Measurements from ENCODE around the gene SS18L1. TPM values are rescaled to one million over a fixed set of nuclear protein-coding genes. Genes with fewer than 3 reads are reported as not detected.

The SS18L1 gene
- total and polyA plus RNA-seq, 5 experiments from 2014 or later: 0.39 to 23.6 (median 0.58) TPM

GRCh38 chr20:62160876-62161275 is 17.3 kb downstream of the SS18L1 start:
- DNase-seq: no peak
- peaks cover 6 to 15% (median 13%) of the 10 kb centered on the region in 4 donors for H3K4me1 Mint-ChIP-seq
- no peaks in the 10 kb centered on the region for H3K9me3 Mint-ChIP-seq
- no peaks in the 10 kb centered on the region for H3K27me3 Mint-ChIP-seq
- ATAC-seq: no peak
- peaks cover 0 to 24% (median 6%) of the 10 kb centered on the region in 3 donors for H3K36me3 Mint-ChIP-seq
- H3K27ac Mint-ChIP-seq: no peak overlapping the region
- H3K4me3 Mint-ChIP-seq: no peak overlapping the region
- POLR2A ChIA-PET: no interaction called here

DNA sequence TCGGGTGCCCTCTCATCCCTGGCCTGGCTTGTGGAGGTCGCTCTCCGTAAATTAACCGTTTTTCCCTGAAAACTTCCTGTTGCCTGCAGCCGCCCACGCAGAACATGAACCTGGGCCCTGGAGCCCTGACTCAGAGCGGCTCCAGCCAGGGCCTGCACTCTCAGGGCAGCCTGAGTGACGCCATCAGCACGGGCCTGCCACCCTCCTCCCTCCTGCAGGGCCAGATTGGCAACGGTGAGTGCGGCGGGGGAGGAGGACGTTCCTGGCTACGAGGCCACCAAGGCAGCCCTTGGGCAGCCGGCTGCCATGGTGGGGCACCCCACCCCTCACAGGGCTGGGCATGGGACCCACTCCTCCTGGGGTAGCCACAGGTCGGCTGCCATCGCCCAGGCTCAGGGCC is 17.8 kb downstream of the SS18L1 start:
- H3K4me1 Mint-ChIP-seq: peaks cover 2 to 11% (median 8%) of the 10 kb centered on the region in 4 donors
- no peak overlapping the region for H3K4me3 Mint-ChIP-seq
- ATAC-seq: no peak
- no peaks in the 10 kb centered on the region for H3K27me3 Mint-ChIP-seq
- no peak overlapping the region for H3K27ac Mint-ChIP-seq
- POLR2A ChIA-PET: no interaction called here
- DNase-seq: no peak
- H3K36me3 Mint-ChIP-seq: peaks cover 2 to 29% (median 6%) of the 10 kb centered on the region in 3 donors
- no peaks in the 10 kb centered on the region for H3K9me3 Mint-ChIP-seq

- Mint-ChIP-seq H3K27me3 (no peaks in the 10 kb centered on the region), H3K4me3 (no peak overlapping the region), H3K36me3 (peaks cover 4 to 32% (median 7%) of the 10 kb centered on the region in 3 donors), H3K27ac (peak overlapping the region in 1 of 10 donors; percentile 59), H3K4me1 (peaks cover 0 to 5% (median 2%) of the 10 kb centered on the region in 4 donors), H3K9me3 (no peaks in the 10 kb centered on the region)
- POLR2A ChIA-PET: no interaction called here
- DNase-seq (no peak), ATAC-seq (no peak)
Observed at GRCh38 chr20:62162765-62163484, 19.4 kb downstream of the SS18L1 start.

DNA sequence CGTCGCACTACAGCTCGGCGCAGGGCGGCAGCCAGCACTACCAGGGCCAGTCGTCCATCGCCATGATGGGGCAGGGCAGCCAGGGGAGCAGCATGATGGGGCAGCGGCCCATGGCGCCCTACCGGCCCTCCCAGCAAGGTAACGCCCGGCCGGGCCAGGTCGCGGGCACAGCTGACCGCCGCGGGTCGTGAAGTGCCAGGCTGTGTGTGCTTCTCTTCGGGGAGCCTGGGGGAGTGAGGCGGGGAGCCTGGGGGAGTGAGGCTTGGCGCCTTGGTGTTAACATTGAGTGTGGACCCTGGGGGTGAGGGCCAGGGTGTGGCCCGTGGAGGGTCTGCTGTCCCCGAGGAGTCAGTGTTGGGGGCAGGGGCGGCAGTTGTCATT is 19.9 kb downstream of the SS18L1 start:
- Mint-ChIP-seq H3K27me3 (no peaks in the 10 kb centered on the region), H3K4me1 (peaks cover 0 to 5% (median 2%) of the 10 kb centered on the region in 4 donors), H3K4me3 (no peak overlapping the region), H3K9me3 (no peaks in the 10 kb centered on the region), H3K36me3 (peaks cover 4 to 36% (median 7%) of the 10 kb centered on the region in 3 donors), H3K27ac (no peak overlapping the region)
- DNase-seq (no peak), ATAC-seq (no peak)
- POLR2A ChIA-PET: no interaction called here

GRCh38 chr20:62163986-62164762 is 20.6 kb downstream of the SS18L1 start:
- POLR2A ChIA-PET: no interaction called here
- Mint-ChIP-seq H3K27me3 (no peaks in the 10 kb centered on the region), H3K4me1 (peaks cover 0 to 5% (median 2%) of the 10 kb centered on the region in 4 donors), H3K36me3 (peaks cover 4 to 36% (median 7%) of the 10 kb centered on the region in 3 donors), H3K9me3 (no peaks in the 10 kb centered on the region), H3K27ac (peak overlapping the region in 1 of 10 donors; percentile 48), H3K4me3 (no peak overlapping the region)
- ATAC-seq: no peak
- no peak for DNase-seq

GRCh38 chr20:62164879-62165761 is 21.6 kb downstream of the SS18L1 start:
- DNase-seq: no peak
- Mint-ChIP-seq H3K4me1 (no peaks in the 10 kb centered on the region), H3K27ac (peak overlapping the region in 1 of 10 donors; percentile 47), H3K27me3 (no peaks in the 10 kb centered on the region), H3K4me3 (no peak overlapping the region), H3K9me3 (no peaks in the 10 kb centered on the region), H3K36me3 (peaks cover 4 to 32% (median 7%) of the 10 kb centered on the region in 3 donors)
- ATAC-seq: no peak
- POLR2A ChIA-PET: no interaction called here

- POLR2A ChIA-PET: no interaction called here
Observed at GRCh38 chr20:62165762-62166399, 22.3 kb downstream of the SS18L1 start.

GRCh38 chr20:62167474-62167873 is 23.9 kb downstream of the SS18L1 start:
- Mint-ChIP-seq H3K4me1 (no peaks in the 10 kb centered on the region), H3K4me3 (no peak overlapping the region), H3K9me3 (no peaks in the 10 kb centered on the region), H3K27ac (no peak overlapping the region), H3K36me3 (peaks cover 4 to 30% (median 7%) of the 10 kb centered on the region in 3 donors), H3K27me3 (no peaks in the 10 kb centered on the region)
- DNase-seq (no peak), ATAC-seq (no peak)
- POLR2A ChIA-PET: no interaction called here

More at GRCh38 chr20:62165762-62166399, 22.3 kb downstream of the SS18L1 start:
- Mint-ChIP-seq H3K4me3 (no peak overlapping the region), H3K27ac (peak overlapping the region in 3 of 10 donors; percentile 18 to 55 (median 47)), H3K9me3 (no peaks in the 10 kb centered on the region), H3K36me3 (peaks cover 4 to 28% (median 7%) of the 10 kb centered on the region in 3 donors), H3K27me3 (no peaks in the 10 kb centered on the region), H3K4me1 (no peaks in the 10 kb centered on the region)
- DNase-seq: no peak
- ATAC-seq: no peak

- H3K36me3 Mint-ChIP-seq: peaks cover 4 to 28% (median 7%) of the 10 kb centered on the region in 3 donors
- H3K27me3 Mint-ChIP-seq: no peaks in the 10 kb centered on the region
- no peak overlapping the region for H3K27ac Mint-ChIP-seq
- no peak overlapping the region for H3K4me3 Mint-ChIP-seq
- H3K4me1 Mint-ChIP-seq: no peaks in the 10 kb centered on the region
- DNase-seq (no peak), ATAC-seq (no peak)
- no peaks in the 10 kb centered on the region for H3K9me3 Mint-ChIP-seq
- POLR2A ChIA-PET: no interaction called here
Observed at GRCh38 chr20:62168061-62168460, 24.5 kb downstream of the SS18L1 start.

GRCh38 chr20:62168890-62169435 is 25.4 kb downstream of the SS18L1 start:
- no peak for ATAC-seq
- POLR2A ChIA-PET: no interaction called here
- H3K27me3 Mint-ChIP-seq: no peaks in the 10 kb centered on the region
- H3K4me1 Mint-ChIP-seq: no peaks in the 10 kb centered on the region
- peaks cover 4 to 28% (median 8%) of the 10 kb centered on the region in 3 donors for H3K36me3 Mint-ChIP-seq
- DNase-seq: no peak
- H3K4me3 Mint-ChIP-seq: no peak overlapping the region
- no peak overlapping the region for H3K27ac Mint-ChIP-seq
- H3K9me3 Mint-ChIP-seq: no peaks in the 10 kb centered on the region

GRCh38 chr20:62170536-62170935 is 27.0 kb downstream of the SS18L1 start:
- no peak overlapping the region for H3K27ac Mint-ChIP-seq
- no peaks in the 10 kb centered on the region for H3K9me3 Mint-ChIP-seq
- DNase-seq (no peak), ATAC-seq (no peak)
- POLR2A ChIA-PET: no interaction called here
- no peaks in the 10 kb centered on the region for H3K4me1 Mint-ChIP-seq
- H3K4me3 Mint-ChIP-seq: no peak overlapping the region
- H3K36me3 Mint-ChIP-seq: peaks cover 4 to 27% (median 8%) of the 10 kb centered on the region in 3 donors
- no peaks in the 10 kb centered on the region for H3K27me3 Mint-ChIP-seq

GRCh38 chr20:62171245-62171644 is 27.7 kb downstream of the SS18L1 start:
- ATAC-seq (no peak), DNase-seq (no peak)
- H3K27me3 Mint-ChIP-seq: no peaks in the 10 kb centered on the region
- no peaks in the 10 kb centered on the region for H3K4me1 Mint-ChIP-seq
- peak overlapping the region in 1 of 10 donors; percentile 28 for H3K27ac Mint-ChIP-seq
- H3K9me3 Mint-ChIP-seq: no peaks in the 10 kb centered on the region
- H3K36me3 Mint-ChIP-seq: peaks cover 3 to 24% (median 7%) of the 10 kb centered on the region in 3 donors
- POLR2A ChIA-PET: no interaction called here
- H3K4me3 Mint-ChIP-seq: no peak overlapping the region
